ENCODE measurements around the gene NCAPD3. TPM values are rescaled to one million over a fixed set of nuclear protein-coding genes. Genes with fewer than 3 reads are reported as not detected.
"Not testable (repeated sequence)": the region's sequence is repeated elsewhere in the genome, so short reads cannot be mapped to it uniquely, and the experiment has no call there.

The NCAPD3 gene
- total RNA-seq, 2 experiments from 2014 or later = 123 to 143 TPM

- no peak for ATAC-seq
- CTCF ChIA-PET = interaction anchor here (1.5 to 1.6 kb wide), 2 partner anchors 10 to 70 kb away, joined by 4 read pairs; no protein-coding TSS in a partner anchor
- no peak for DNase-seq
- no peaks in the 10 kb centered on the region for H3K9me3 Mint-ChIP-seq (ENCODE audit: low read depth)
- H3K27ac Mint-ChIP-seq = no peak overlapping the region
- H3K27me3 Mint-ChIP-seq = peaks cover 29% of the 10 kb centered on the region
- peaks cover 1% of the 10 kb centered on the region for H3K36me3 Mint-ChIP-seq
- H3K4me1 Mint-ChIP-seq = peaks cover 14% of the 10 kb centered on the region
- H3K4me3 Mint-ChIP-seq = no peak overlapping the region
These were observed 103.5 kb downstream of the NCAPD3 start for GRCh38 chr11:134120143-134120850.

GRCh38 chr11:134119094-134119493, 104.7 kb downstream of the NCAPD3 start:
- H3K27ac Mint-ChIP-seq = no peak overlapping the region
- ATAC-seq (peak; percentile 42), DNase-seq (no peak)
- peaks cover 19% of the 10 kb centered on the region for H3K27me3 Mint-ChIP-seq
- H3K36me3 Mint-ChIP-seq = peaks cover 1% of the 10 kb centered on the region
- no peak overlapping the region for H3K4me3 Mint-ChIP-seq
- peaks cover 11% of the 10 kb centered on the region for H3K4me1 Mint-ChIP-seq
- CTCF ChIA-PET = interaction anchor here (1.6 kb wide), 1 partner anchor 11 kb away, joined by 4 read pairs; no protein-coding TSS in a partner anchor
- no peaks in the 10 kb centered on the region for H3K9me3 Mint-ChIP-seq (ENCODE audit: low read depth)

GRCh38 chr11:134118006-134118405, 105.8 kb downstream of the NCAPD3 start:
- peaks cover 11% of the 10 kb centered on the region for H3K4me1 Mint-ChIP-seq
- no peak overlapping the region for H3K27ac Mint-ChIP-seq
- H3K9me3 Mint-ChIP-seq (ENCODE audit: low read depth) = no peaks in the 10 kb centered on the region
- ATAC-seq = no peak
- DNase-seq = no peak
- CTCF ChIA-PET = no interaction called here
- H3K27me3 Mint-ChIP-seq = peaks cover 11% of the 10 kb centered on the region
- no peak overlapping the region for H3K4me3 Mint-ChIP-seq
- H3K36me3 Mint-ChIP-seq = peaks cover 1% of the 10 kb centered on the region

GRCh38 chr11:134116210-134116609, 107.6 kb downstream of the NCAPD3 start:
- Mint-ChIP-seq H3K36me3 (peaks cover 1% of the 10 kb centered on the region), H3K27ac (no peak overlapping the region), H3K4me3 (no peak overlapping the region), H3K4me1 (peaks cover 11% of the 10 kb centered on the region), H3K9me3 (ENCODE audit: low read depth) (no peaks in the 10 kb centered on the region), H3K27me3 (peaks cover 7% of the 10 kb centered on the region)
- ATAC-seq = no peak
- CTCF ChIA-PET = no interaction called here
- no peak for DNase-seq

- ATAC-seq; DNase-seq; H3K9me3 Mint-ChIP-seq (ENCODE audit: low read depth); H3K27me3 Mint-ChIP-seq; H3K27ac Mint-ChIP-seq; H3K4me1 Mint-ChIP-seq; H3K36me3 Mint-ChIP-seq; CTCF ChIA-PET; H3K4me3 Mint-ChIP-seq: not testable (repeated sequence)
These were observed 110.0 kb downstream of the NCAPD3 start for GRCh38 chr11:134113787-134114186.

- no peaks in the 10 kb centered on the region for H3K4me1 Mint-ChIP-seq
- ATAC-seq (no peak), DNase-seq (no peak)
- H3K27ac Mint-ChIP-seq = no peak overlapping the region
- H3K36me3 Mint-ChIP-seq = no peaks in the 10 kb centered on the region
- H3K27me3 Mint-ChIP-seq = peaks cover 3% of the 10 kb centered on the region
- H3K9me3 Mint-ChIP-seq (ENCODE audit: low read depth) = peaks cover 3% of the 10 kb centered on the region
- no peak overlapping the region for H3K4me3 Mint-ChIP-seq
- CTCF ChIA-PET = no interaction called here
These were observed 113.4 kb downstream of the NCAPD3 start for GRCh38 chr11:134110252-134110815.

Other genes starting within 250 kb of the NCAPD3 start
- 1 to 10 TPM; 3.2 to 4.4 TPM for gene JAM3, start 154.9 kb downstream of the NCAPD3 start, total RNA-seq
- gene VPS26B, start 704 bp upstream of the NCAPD3 start, total RNA-seq = 10 to 100 TPM; 52.6 to 69.8 TPM
- 10 to 100 TPM; 69.3 to 71.1 TPM for gene THYN1, start 29.4 kb upstream of the NCAPD3 start, total RNA-seq
- gene ACAD8, start 29.6 kb upstream of the NCAPD3 start, total RNA-seq = 10 to 100 TPM; 29.4 to 31.6 TPM
- 1 to 10 TPM; 4.1 to 6.1 TPM for gene GLB1L3, start 52.4 kb upstream of the NCAPD3 start, total RNA-seq
- 1 to 10 TPM; 1.3 to 2.0 TPM for gene GLB1L2, start 108.0 kb upstream of the NCAPD3 start, total RNA-seq
- gene B3GAT1, start 188.3 kb upstream of the NCAPD3 start, total RNA-seq = under 1 TPM; 0.33 to 0.61 TPM

Measured in activated CD8-positive, alpha-beta memory T cell treated with anti-CD3 and anti-CD28 coated beads, Interleukin-2, amount 10 ng/mL, durations not matched to agents 7 days and 5 days (primary cell).